T1000 (cell line): Measurements from ENCODE around the gene CCL7.

Experiments
- DNase-seq: peaks from one replicate; lab custom pipeline; 2025; ENCODE audit warnings: mixed read lengths; lab: John Stamatoyannopoulos, UW

CCL7 gene

GRCh38 chr17:34287875-34288274, 17.9 kb downstream of the CCL7 start:
- no peak for DNase-seq

- no peak for DNase-seq
Observed at GRCh38 chr17:34290586-34290985, 20.6 kb downstream of the CCL7 start.

GRCh38 chr17:34291721-34292348, 21.8 kb downstream of the CCL7 start:
- DNase-seq = no peak

- DNase-seq = no peak
Observed at GRCh38 chr17:34299027-34299426, 29.0 kb downstream of the CCL7 start.

- DNase-seq = no peak
Observed at GRCh38 chr17:34299956-34300577, 30.0 kb downstream of the CCL7 start.

GRCh38 chr17:34300652-34301370, 30.8 kb downstream of the CCL7 start:
- no peak for DNase-seq

- no peak for DNase-seq
Observed at GRCh38 chr17:34301986-34302385, 32.0 kb downstream of the CCL7 start.

- DNase-seq = no peak
Observed at GRCh38 chr17:34302636-34303035, 32.6 kb downstream of the CCL7 start.

- no peak for DNase-seq
Observed at GRCh38 chr17:34303606-34304005, 33.6 kb downstream of the CCL7 start.

- DNase-seq = no peak
Observed at GRCh38 chr17:34305061-34305460, 35.0 kb downstream of the CCL7 start.

GRCh38 chr17:34305606-34306005, 35.6 kb downstream of the CCL7 start:
- DNase-seq = no peak

GRCh38 chr17:34306466-34306865, 36.4 kb downstream of the CCL7 start:
- no peak for DNase-seq

GRCh38 chr17:34307110-34307509, 37.1 kb downstream of the CCL7 start:
- no peak for DNase-seq

- no peak for DNase-seq
Observed at GRCh38 chr17:34308371-34308770, 38.4 kb downstream of the CCL7 start.

- DNase-seq = no peak
Observed at GRCh38 chr17:34311291-34311690, 41.3 kb downstream of the CCL7 start.

GRCh38 chr17:34312080-34312479, 42.1 kb downstream of the CCL7 start:
- no peak for DNase-seq

GRCh38 chr17:34313164-34313563, 43.1 kb downstream of the CCL7 start:
- no peak for DNase-seq

- DNase-seq = no peak
Observed at GRCh38 chr17:34314279-34314678, 44.3 kb downstream of the CCL7 start.

GRCh38 chr17:34318474-34318873, 48.5 kb downstream of the CCL7 start:
- no peak for DNase-seq

GRCh38 chr17:34319039-34319483, 49.0 kb downstream of the CCL7 start, which contains the start of gene CCL8:
Gene CCL8, plus strand, starts transcription at chr17:34319435. Its CDS starts 67 bp downstream, at chr17:34319502.
- DNase-seq = no peak
